22Rv1 (cell line): Measurements from ENCODE around the gene ATP13A2.

Experiments
- ZFX ChIP-seq: fragments of 450-650 bp; IDR thresholded peaks from 2 replicates; pipeline ENCODE4 v1.6.1; 2017; ENCODE audit warnings: antibody characterized with exemption, borderline replicate concordance
- TF ChIP-seq, protein P1 (sequence below): fragments of 450-650 bp; IDR thresholded peaks from 2 replicates; pipeline ENCODE4 v1.5.1; 2017; ENCODE audit warnings: mild to moderate bottlenecking

DNA sequence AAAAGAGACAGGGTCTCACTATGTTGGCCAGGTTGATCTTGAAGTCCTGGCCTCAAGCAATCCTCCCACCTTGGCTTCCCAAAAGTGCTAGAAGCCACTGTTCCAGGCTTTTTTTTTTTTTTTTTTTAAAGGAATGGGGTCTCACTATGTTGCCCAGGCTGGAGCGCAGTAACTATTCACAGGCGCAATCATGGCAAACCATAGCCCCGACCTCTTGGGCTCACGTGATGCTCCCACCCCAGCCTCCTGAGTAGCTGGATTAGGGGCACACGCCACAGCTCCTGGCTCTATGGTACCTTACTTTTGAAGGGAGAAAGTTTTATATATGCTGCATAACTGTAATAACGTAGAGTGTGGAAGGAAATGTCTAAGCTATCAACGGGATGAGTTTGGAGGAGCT lies 5.7 kb upstream of the ATP13A2 start:
- TF ChIP-seq, protein P1, sequence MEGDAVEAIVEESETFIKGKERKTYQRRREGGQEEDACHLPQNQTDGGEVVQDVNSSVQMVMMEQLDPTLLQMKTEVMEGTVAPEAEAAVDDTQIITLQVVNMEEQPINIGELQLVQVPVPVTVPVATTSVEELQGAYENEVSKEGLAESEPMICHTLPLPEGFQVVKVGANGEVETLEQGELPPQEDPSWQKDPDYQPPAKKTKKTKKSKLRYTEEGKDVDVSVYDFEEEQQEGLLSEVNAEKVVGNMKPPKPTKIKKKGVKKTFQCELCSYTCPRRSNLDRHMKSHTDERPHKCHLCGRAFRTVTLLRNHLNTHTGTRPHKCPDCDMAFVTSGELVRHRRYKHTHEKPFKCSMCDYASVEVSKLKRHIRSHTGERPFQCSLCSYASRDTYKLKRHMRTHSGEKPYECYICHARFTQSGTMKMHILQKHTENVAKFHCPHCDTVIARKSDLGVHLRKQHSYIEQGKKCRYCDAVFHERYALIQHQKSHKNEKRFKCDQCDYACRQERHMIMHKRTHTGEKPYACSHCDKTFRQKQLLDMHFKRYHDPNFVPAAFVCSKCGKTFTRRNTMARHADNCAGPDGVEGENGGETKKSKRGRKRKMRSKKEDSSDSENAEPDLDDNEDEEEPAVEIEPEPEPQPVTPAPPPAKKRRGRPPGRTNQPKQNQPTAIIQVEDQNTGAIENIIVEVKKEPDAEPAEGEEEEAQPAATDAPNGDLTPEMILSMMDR, result no peak
- no peak for TF ChIP-seq ZFX
